Adipocyte (in vitro differentiated cells): Measurements from ENCODE around the gene LLGL2.
"Not testable (repeated sequence)": the region's sequence is repeated elsewhere in the genome, so short reads cannot be mapped to it uniquely, and the experiment has no call there.

Experiments
- DNase-seq: peaks from one replicate; pipeline ENCODE4 v3.0.0-alpha.2; 2015; ENCODE audit warnings: low read depth
- H3K27me3 ChIP-seq: replicated peaks from 2 replicates; pipeline ENCODE4 v1.7.0; 2013; ENCODE audit warnings: mild to moderate bottlenecking, low read length, moderate library complexity; ENCODE audit not compliant: control insufficient read depth, insufficient read depth
- H3K36me3 ChIP-seq: 2 replicates; pipeline ENCODE4 v1.7.0; 2013; ENCODE audit warnings: low read length, mild to moderate bottlenecking, moderate library complexity; ENCODE audit not compliant: control insufficient read depth, insufficient read depth, severe bottlenecking
- H3K4me1 ChIP-seq: 2 replicates; pipeline ENCODE4 v1.7.0; 2013; ENCODE audit warnings: mild to moderate bottlenecking, low read length, moderate library complexity; ENCODE audit not compliant: control insufficient read depth, insufficient read depth
- H3K4me3 ChIP-seq: 2 replicates; pipeline ENCODE4 v1.7.0; 2013; ENCODE audit warnings: mild to moderate bottlenecking, low read length, moderate library complexity
- H3K9ac ChIP-seq: 2 replicates; pipeline ENCODE4 v1.7.0; 2013; ENCODE audit warnings: mild to moderate bottlenecking, low read length, moderate library complexity
- H3K9me3 ChIP-seq: 2 replicates; pipeline ENCODE4 v1.7.0; 2013; ENCODE audit warnings: mild to moderate bottlenecking, low read length, moderate library complexity; ENCODE audit not compliant: control insufficient read depth

The LLGL2 gene

GRCh38 chr17:75571197-75571884 lies 45.8 kb downstream of the LLGL2 start:
- H3K36me3 ChIP-seq: no peaks in the 10 kb centered on the region
- no peak overlapping the region for H3K9ac ChIP-seq
- H3K4me1 ChIP-seq: no peaks in the 10 kb centered on the region
- peaks cover 35% of the 10 kb centered on the region for H3K27me3 ChIP-seq
- DNase-seq: no peak
- no peaks in the 10 kb centered on the region for H3K9me3 ChIP-seq
- H3K4me3 ChIP-seq: no peak overlapping the region

DNA sequence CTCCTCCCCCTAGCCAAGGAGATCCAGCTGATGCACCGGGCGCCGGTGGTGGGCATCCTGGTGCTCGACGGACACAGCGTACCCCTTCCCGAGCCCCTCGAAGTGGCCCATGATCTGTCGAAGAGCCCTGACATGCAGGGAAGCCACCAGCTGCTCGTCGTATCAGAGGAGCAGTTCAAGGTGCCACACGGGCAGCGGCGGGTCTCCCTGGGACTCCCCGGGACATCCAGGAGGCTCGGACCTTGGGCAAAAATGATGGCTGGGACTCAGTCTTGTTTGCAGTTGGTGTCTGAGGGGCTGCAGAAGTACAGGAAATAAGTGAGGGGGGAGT lies 46.4 kb downstream of the LLGL2 start:
- Histone ChIP-seq H3K4me3 (no peak overlapping the region), H3K4me1 (no peaks in the 10 kb centered on the region), H3K9me3 (no peaks in the 10 kb centered on the region), H3K27me3 (peaks cover 30% of the 10 kb centered on the region), H3K9ac (no peak overlapping the region), H3K36me3 (no peaks in the 10 kb centered on the region)
- no peak for DNase-seq

GRCh38 chr17:75572713-75573539 lies 47.4 kb downstream of the LLGL2 start:
- no peak overlapping the region for H3K9ac ChIP-seq
- no peaks in the 10 kb centered on the region for H3K36me3 ChIP-seq
- no peaks in the 10 kb centered on the region for H3K4me1 ChIP-seq
- no peaks in the 10 kb centered on the region for H3K9me3 ChIP-seq
- no peak for DNase-seq
- peaks cover 23% of the 10 kb centered on the region for H3K27me3 ChIP-seq
- no peak overlapping the region for H3K4me3 ChIP-seq

DNA sequence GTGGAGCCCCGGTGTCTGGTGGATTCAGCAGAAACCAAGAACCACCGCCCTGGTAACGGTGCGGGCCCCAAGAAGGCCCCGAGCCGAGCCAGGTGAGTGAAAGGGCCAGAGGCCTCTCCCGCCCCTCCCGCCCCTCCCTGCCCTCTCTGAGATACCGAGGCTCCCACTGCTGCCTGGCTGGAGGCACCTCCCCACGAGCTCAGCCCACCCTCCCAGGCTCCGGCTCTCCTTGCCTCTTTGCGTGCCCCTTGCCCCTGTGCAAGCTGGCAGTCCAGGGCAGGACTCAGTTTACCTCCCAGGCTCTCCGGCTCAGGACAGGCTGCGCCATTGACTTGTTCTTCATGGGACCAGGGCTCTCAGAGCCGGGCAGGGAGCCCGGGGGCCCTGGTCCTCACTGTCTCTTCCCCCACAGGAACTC lies 48.1 kb downstream of the LLGL2 start:
- DNase-seq: no peak
- Histone ChIP-seq H3K4me1 (no peaks in the 10 kb centered on the region), H3K9ac (no peak overlapping the region), H3K27me3 (peaks cover 19% of the 10 kb centered on the region), H3K4me3 (no peak overlapping the region), H3K36me3 (no peaks in the 10 kb centered on the region), H3K9me3 (no peaks in the 10 kb centered on the region)

GRCh38 chr17:75573994-75574393 lies 48.5 kb downstream of the LLGL2 start:
- DNase-seq: no peak
- Histone ChIP-seq H3K27me3 (peaks cover 19% of the 10 kb centered on the region), H3K4me1 (no peaks in the 10 kb centered on the region), H3K4me3 (no peak overlapping the region), H3K36me3 (no peaks in the 10 kb centered on the region), H3K9ac (no peak overlapping the region), H3K9me3 (no peaks in the 10 kb centered on the region)

- DNase-seq: no peak
- H3K27me3 ChIP-seq: peaks cover 17% of the 10 kb centered on the region
- H3K9ac ChIP-seq: no peak overlapping the region
- no peaks in the 10 kb centered on the region for H3K4me1 ChIP-seq
- H3K36me3 ChIP-seq: no peaks in the 10 kb centered on the region
- no peaks in the 10 kb centered on the region for H3K9me3 ChIP-seq
- no peak overlapping the region for H3K4me3 ChIP-seq
Observed at GRCh38 chr17:75574404-75575036, 49.0 kb downstream of the LLGL2 start.

GRCh38 chr17:75575197-75575596 lies 49.7 kb downstream of the LLGL2 start:
- Histone ChIP-seq H3K9me3 (no peaks in the 10 kb centered on the region), H3K4me3 (no peak overlapping the region), H3K4me1 (no peaks in the 10 kb centered on the region), H3K36me3 (no peaks in the 10 kb centered on the region), H3K9ac (no peak overlapping the region), H3K27me3 (peaks cover 17% of the 10 kb centered on the region)
- no peak for DNase-seq

DNA sequence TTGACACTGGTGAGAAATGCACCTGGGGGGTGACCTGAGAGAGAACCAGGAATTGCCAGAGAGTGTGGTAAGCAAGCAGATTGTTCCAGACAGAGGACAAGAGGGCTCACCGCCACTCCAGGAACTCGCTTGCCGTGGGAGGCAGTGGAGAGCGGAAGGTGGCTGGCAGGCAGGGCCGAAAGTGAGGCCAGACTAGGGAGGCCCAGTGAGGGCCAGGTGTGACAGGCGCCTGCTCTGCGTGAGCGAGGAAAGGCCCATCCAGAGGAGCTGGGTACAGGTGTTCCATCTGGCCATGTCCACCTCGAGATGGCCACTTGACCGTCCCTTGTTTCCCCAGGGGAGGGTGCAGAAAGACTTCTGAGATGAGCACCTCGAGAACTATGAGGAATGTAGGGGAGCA lies 50.2 kb downstream of the LLGL2 start:
- Histone ChIP-seq H3K27me3 (peaks cover 13% of the 10 kb centered on the region), H3K36me3 (no peaks in the 10 kb centered on the region), H3K4me3 (no peak overlapping the region), H3K9ac (no peak overlapping the region), H3K9me3 (no peaks in the 10 kb centered on the region), H3K4me1 (no peaks in the 10 kb centered on the region)
- no peak for DNase-seq

DNA sequence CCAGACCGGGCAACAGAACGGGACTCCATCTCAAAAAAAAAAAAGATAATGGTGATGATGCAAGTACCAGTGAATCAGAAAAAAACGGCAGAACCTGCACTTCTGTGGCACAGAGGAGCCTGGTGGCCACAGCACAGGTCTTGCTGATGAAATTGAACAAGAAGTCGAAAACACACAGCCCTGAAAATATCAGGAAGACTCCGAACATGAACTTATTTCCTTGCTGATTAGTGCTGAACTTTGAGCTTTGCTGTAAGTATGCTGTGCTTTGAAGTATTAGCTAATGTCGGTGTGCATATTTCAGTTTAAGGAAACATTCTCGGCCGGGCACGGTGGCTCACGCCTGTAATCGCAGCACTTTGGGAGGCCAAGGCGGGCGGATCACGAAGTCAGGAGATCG lies 51.2 kb downstream of the LLGL2 start:
- H3K9ac ChIP-seq: no peak overlapping the region
- no peak for DNase-seq
- H3K4me1 ChIP-seq: no peaks in the 10 kb centered on the region
- no peak overlapping the region for H3K4me3 ChIP-seq
- no peaks in the 10 kb centered on the region for H3K36me3 ChIP-seq
- H3K27me3 ChIP-seq: peaks cover 15% of the 10 kb centered on the region
- no peaks in the 10 kb centered on the region for H3K9me3 ChIP-seq

- H3K4me3 ChIP-seq, H3K4me1 ChIP-seq, H3K9ac ChIP-seq, H3K9me3 ChIP-seq, DNase-seq, H3K36me3 ChIP-seq: not testable (repeated sequence)
- peaks cover 15% of the 10 kb centered on the region for H3K27me3 ChIP-seq
Observed at GRCh38 chr17:75581121-75581725, 55.7 kb downstream of the LLGL2 start.

DNA sequence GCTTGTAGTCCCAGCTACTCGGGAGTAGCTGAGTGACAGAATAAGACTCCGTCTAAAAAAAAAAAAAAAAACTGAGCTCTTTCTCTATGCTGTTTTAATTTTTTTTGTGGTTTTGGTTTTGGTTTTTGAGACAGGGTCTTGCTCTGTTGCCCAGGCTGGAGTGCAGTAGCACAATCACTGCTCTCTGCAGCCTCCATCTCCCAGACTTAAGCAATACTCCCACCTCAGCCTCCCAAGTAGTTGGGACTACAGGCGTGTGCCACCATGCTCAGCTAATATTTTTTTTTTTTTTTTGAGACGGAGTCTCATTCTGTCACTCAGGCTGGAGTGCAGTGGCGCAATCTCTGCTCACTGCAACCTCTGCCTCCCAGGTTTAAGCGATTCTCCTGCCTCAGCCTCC lies 57.7 kb downstream of the LLGL2 start:
- not testable (repeated sequence) for H3K4me1 ChIP-seq, H3K9me3 ChIP-seq, H3K4me3 ChIP-seq, DNase-seq, H3K36me3 ChIP-seq, H3K9ac ChIP-seq
- peaks cover 23% of the 10 kb centered on the region for H3K27me3 ChIP-seq
